Measurements from ENCODE around the gene ULBP3.
"Not testable (repeated sequence)": the region's sequence is repeated elsewhere in the genome, so short reads cannot be mapped to it uniquely, and the experiment has no call there.

Gene ULBP3

DNA sequence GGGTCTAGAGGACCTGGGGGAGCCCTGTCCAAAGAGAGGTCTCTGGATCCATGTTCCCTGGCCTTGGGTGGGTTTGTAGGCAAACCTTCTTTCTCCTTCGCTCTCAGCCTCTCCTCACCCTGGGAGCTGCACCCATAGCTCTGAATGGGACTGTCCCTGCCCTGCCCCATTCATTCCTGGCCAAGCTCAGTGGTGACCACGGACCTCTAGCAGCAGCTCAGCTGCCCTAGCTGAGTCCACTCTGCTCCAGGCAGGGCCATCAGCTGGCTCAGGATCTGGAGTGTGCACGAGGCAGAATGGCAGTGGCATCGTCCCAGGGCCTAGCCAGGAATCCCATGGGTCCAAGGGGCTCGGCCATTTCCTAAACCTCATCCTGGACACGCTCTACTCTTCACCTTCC, 5.3 kb downstream of the ULBP3 start:
- Histone ChIP-seq H3K27me3 (replicated peaks; ENCODE audit: control insufficient read depth, insufficient read depth, low read length, poor library complexity, severe bottlenecking) (no peaks in the 10 kb centered on the region), H3K36me3 (ENCODE audit: control insufficient read depth, insufficient read depth, low read length) (no peaks in the 10 kb centered on the region), H3K4me3 (ENCODE audit: insufficient read depth, low read depth, low read length, poor library complexity, severe bottlenecking) (no peak overlapping the region), H3K27ac (ENCODE audit: insufficient read depth, low read length, poor library complexity, severe bottlenecking) (no peak overlapping the region), H3K4me1 (ENCODE audit: control insufficient read depth, insufficient read depth, low read length, poor library complexity, severe bottlenecking) (no peaks in the 10 kb centered on the region), H3K9me3 (ENCODE audit: control insufficient read depth, low read length) (no peaks in the 10 kb centered on the region)
- DNase-seq = no peak

GRCh38 chr6:150059973-150060372, 8.9 kb downstream of the ULBP3 start:
- not testable (repeated sequence) for H3K4me1 ChIP-seq (ENCODE audit: control insufficient read depth, insufficient read depth, low read length, poor library complexity, severe bottlenecking); H3K4me3 ChIP-seq (ENCODE audit: insufficient read depth, low read depth, low read length, poor library complexity, severe bottlenecking); DNase-seq; H3K27ac ChIP-seq (ENCODE audit: insufficient read depth, low read length, poor library complexity, severe bottlenecking); H3K27me3 ChIP-seq (replicated peaks; ENCODE audit: control insufficient read depth, insufficient read depth, low read length, poor library complexity, severe bottlenecking); H3K9me3 ChIP-seq (ENCODE audit: control insufficient read depth, low read length); H3K36me3 ChIP-seq (ENCODE audit: control insufficient read depth, insufficient read depth, low read length)

- no peak for DNase-seq
- no peak overlapping the region for H3K27ac ChIP-seq (ENCODE audit: insufficient read depth, low read length, poor library complexity, severe bottlenecking)
- H3K27me3 ChIP-seq (replicated peaks; ENCODE audit: control insufficient read depth, insufficient read depth, low read length, poor library complexity, severe bottlenecking) = no peaks in the 10 kb centered on the region
- no peaks in the 10 kb centered on the region for H3K36me3 ChIP-seq (ENCODE audit: control insufficient read depth, insufficient read depth, low read length)
- H3K9me3 ChIP-seq (ENCODE audit: control insufficient read depth, low read length) = no peaks in the 10 kb centered on the region
- H3K4me1 ChIP-seq (ENCODE audit: control insufficient read depth, insufficient read depth, low read length, poor library complexity, severe bottlenecking) = no peaks in the 10 kb centered on the region
- no peak overlapping the region for H3K4me3 ChIP-seq (ENCODE audit: insufficient read depth, low read depth, low read length, poor library complexity, severe bottlenecking)
Observed at GRCh38 chr6:150058986-150059385, 9.9 kb downstream of the ULBP3 start.

- no peaks in the 10 kb centered on the region for H3K36me3 ChIP-seq (ENCODE audit: control insufficient read depth, insufficient read depth, low read length)
- no peak for DNase-seq
- no peaks in the 10 kb centered on the region for H3K9me3 ChIP-seq (ENCODE audit: control insufficient read depth, low read length)
- no peaks in the 10 kb centered on the region for H3K4me1 ChIP-seq (ENCODE audit: control insufficient read depth, insufficient read depth, low read length, poor library complexity, severe bottlenecking)
- no peak overlapping the region for H3K4me3 ChIP-seq (ENCODE audit: insufficient read depth, low read depth, low read length, poor library complexity, severe bottlenecking)
- no peak overlapping the region for H3K27ac ChIP-seq (ENCODE audit: insufficient read depth, low read length, poor library complexity, severe bottlenecking)
- H3K27me3 ChIP-seq (replicated peaks; ENCODE audit: control insufficient read depth, insufficient read depth, low read length, poor library complexity, severe bottlenecking) = no peaks in the 10 kb centered on the region
Observed at GRCh38 chr6:150058231-150058792, 10.6 kb downstream of the ULBP3 start.

GRCh38 chr6:150057501-150057951, 11.4 kb downstream of the ULBP3 start:
- no peaks in the 10 kb centered on the region for H3K4me1 ChIP-seq (ENCODE audit: control insufficient read depth, insufficient read depth, low read length, poor library complexity, severe bottlenecking)
- no peak for DNase-seq
- H3K36me3 ChIP-seq (ENCODE audit: control insufficient read depth, insufficient read depth, low read length) = no peaks in the 10 kb centered on the region
- no peaks in the 10 kb centered on the region for H3K9me3 ChIP-seq (ENCODE audit: control insufficient read depth, low read length)
- no peak overlapping the region for H3K27ac ChIP-seq (ENCODE audit: insufficient read depth, low read length, poor library complexity, severe bottlenecking)
- peaks cover under 1% of the 10 kb centered on the region for H3K27me3 ChIP-seq (replicated peaks; ENCODE audit: control insufficient read depth, insufficient read depth, low read length, poor library complexity, severe bottlenecking)
- no peak overlapping the region for H3K4me3 ChIP-seq (ENCODE audit: insufficient read depth, low read depth, low read length, poor library complexity, severe bottlenecking)

DNA sequence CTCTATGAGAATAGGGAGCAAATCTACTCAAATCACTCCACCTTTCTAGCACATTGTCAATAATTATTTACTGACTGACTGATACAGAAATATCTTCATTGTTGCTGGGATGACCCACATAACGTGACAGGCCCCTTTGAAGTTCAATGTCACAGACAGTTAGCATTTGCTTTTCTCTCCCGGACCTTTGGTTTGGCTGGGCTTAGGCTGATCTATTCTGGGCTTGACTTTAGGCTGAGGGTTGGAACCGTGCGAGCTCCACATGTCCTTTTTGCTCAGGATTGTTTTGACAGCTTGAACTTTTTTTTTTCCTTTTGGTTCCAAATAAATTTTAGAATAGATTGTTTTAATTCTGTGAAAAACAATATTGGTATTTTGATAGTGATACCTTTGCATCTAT, 12.0 kb downstream of the ULBP3 start:
- DNase-seq = no peak
- Histone ChIP-seq H3K4me1 (ENCODE audit: control insufficient read depth, insufficient read depth, low read length, poor library complexity, severe bottlenecking) (no peaks in the 10 kb centered on the region), H3K27ac (ENCODE audit: insufficient read depth, low read length, poor library complexity, severe bottlenecking) (no peak overlapping the region), H3K9me3 (ENCODE audit: control insufficient read depth, low read length) (no peaks in the 10 kb centered on the region), H3K36me3 (ENCODE audit: control insufficient read depth, insufficient read depth, low read length) (no peaks in the 10 kb centered on the region), H3K27me3 (replicated peaks; ENCODE audit: control insufficient read depth, insufficient read depth, low read length, poor library complexity, severe bottlenecking) (peaks cover 4% of the 10 kb centered on the region), H3K4me3 (ENCODE audit: insufficient read depth, low read depth, low read length, poor library complexity, severe bottlenecking) (no peak overlapping the region)

DNA sequence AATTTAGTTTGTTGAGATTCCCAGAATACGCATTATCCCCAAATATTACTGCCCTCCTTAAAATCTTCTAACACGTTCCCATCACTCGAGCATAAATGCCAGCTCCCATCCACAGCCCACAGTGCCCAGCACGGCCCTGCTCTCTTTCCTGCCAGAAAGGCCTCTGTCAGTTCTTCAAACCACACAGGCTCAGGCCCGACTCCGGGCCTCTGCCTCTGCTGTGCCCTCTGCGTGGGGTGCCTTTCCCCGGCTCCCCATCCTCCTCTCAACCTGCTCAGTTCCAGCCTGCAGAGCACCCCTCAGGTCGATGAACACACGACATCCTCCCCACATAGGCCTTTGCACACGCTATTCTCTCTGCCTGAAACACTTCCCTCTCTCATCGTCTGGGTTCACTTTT, 12.8 kb downstream of the ULBP3 start:
- no peaks in the 10 kb centered on the region for H3K36me3 ChIP-seq (ENCODE audit: control insufficient read depth, insufficient read depth, low read length)
- H3K27me3 ChIP-seq (replicated peaks; ENCODE audit: control insufficient read depth, insufficient read depth, low read length, poor library complexity, severe bottlenecking) = peaks cover 4% of the 10 kb centered on the region
- DNase-seq = no peak

GRCh38 chr6:150055131-150055530, 13.8 kb downstream of the ULBP3 start:
- H3K27me3 ChIP-seq (replicated peaks; ENCODE audit: control insufficient read depth, insufficient read depth, low read length, poor library complexity, severe bottlenecking) = peaks cover 4% of the 10 kb centered on the region
- H3K36me3 ChIP-seq (ENCODE audit: control insufficient read depth, insufficient read depth, low read length) = no peaks in the 10 kb centered on the region
- DNase-seq = no peak
- H3K27ac ChIP-seq (ENCODE audit: insufficient read depth, low read length, poor library complexity, severe bottlenecking) = no peak overlapping the region
- no peaks in the 10 kb centered on the region for H3K4me1 ChIP-seq (ENCODE audit: control insufficient read depth, insufficient read depth, low read length, poor library complexity, severe bottlenecking)
- no peaks in the 10 kb centered on the region for H3K9me3 ChIP-seq (ENCODE audit: control insufficient read depth, low read length)
- H3K4me3 ChIP-seq (ENCODE audit: insufficient read depth, low read depth, low read length, poor library complexity, severe bottlenecking) = no peak overlapping the region

More for the DNA sequence above, 12.8 kb downstream of the ULBP3 start:
- Histone ChIP-seq H3K27ac (ENCODE audit: insufficient read depth, low read length, poor library complexity, severe bottlenecking) (no peak overlapping the region), H3K4me3 (ENCODE audit: insufficient read depth, low read depth, low read length, poor library complexity, severe bottlenecking) (no peak overlapping the region), H3K9me3 (ENCODE audit: control insufficient read depth, low read length) (no peaks in the 10 kb centered on the region), H3K4me1 (ENCODE audit: control insufficient read depth, insufficient read depth, low read length, poor library complexity, severe bottlenecking) (no peaks in the 10 kb centered on the region)

DNA sequence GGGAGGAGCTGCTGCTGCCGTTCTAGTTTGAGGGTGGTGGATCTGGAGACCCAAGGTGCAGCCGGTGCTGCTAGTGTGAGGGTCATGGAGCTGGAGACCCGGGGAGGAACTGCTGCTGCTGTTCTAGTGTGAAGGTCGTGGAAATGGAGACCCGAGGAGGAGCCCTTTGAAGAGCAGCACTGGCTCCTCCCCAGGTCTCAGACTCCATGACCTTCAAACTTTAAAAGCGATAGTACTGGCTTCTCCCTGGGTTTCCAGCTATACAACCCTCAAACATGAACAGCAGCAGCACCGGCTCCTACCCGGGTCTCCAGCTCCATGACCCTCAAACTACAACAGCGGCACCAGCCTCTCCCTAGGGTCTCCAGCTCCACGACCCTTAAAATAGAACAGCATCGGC, 15.5 kb downstream of the ULBP3 start:
- Histone ChIP-seq H3K9me3 (ENCODE audit: control insufficient read depth, low read length) (no peaks in the 10 kb centered on the region), H3K27me3 (replicated peaks; ENCODE audit: control insufficient read depth, insufficient read depth, low read length, poor library complexity, severe bottlenecking) (peaks cover 4% of the 10 kb centered on the region), H3K27ac (ENCODE audit: insufficient read depth, low read length, poor library complexity, severe bottlenecking) (no peak overlapping the region), H3K4me3 (ENCODE audit: insufficient read depth, low read depth, low read length, poor library complexity, severe bottlenecking) (no peak overlapping the region), H3K36me3 (ENCODE audit: control insufficient read depth, insufficient read depth, low read length) (no peaks in the 10 kb centered on the region), H3K4me1 (ENCODE audit: control insufficient read depth, insufficient read depth, low read length, poor library complexity, severe bottlenecking) (no peaks in the 10 kb centered on the region)
- no peak for DNase-seq

GRCh38 chr6:150050846-150051245, 18.1 kb downstream of the ULBP3 start:
- H3K27ac ChIP-seq (ENCODE audit: insufficient read depth, low read length, poor library complexity, severe bottlenecking) = no peak overlapping the region
- no peaks in the 10 kb centered on the region for H3K9me3 ChIP-seq (ENCODE audit: control insufficient read depth, low read length)
- no peak for DNase-seq
- H3K4me1 ChIP-seq (ENCODE audit: control insufficient read depth, insufficient read depth, low read length, poor library complexity, severe bottlenecking) = no peaks in the 10 kb centered on the region
- no peaks in the 10 kb centered on the region for H3K36me3 ChIP-seq (ENCODE audit: control insufficient read depth, insufficient read depth, low read length)
- H3K4me3 ChIP-seq (ENCODE audit: insufficient read depth, low read depth, low read length, poor library complexity, severe bottlenecking) = no peak overlapping the region
- peaks cover 4% of the 10 kb centered on the region for H3K27me3 ChIP-seq (replicated peaks; ENCODE audit: control insufficient read depth, insufficient read depth, low read length, poor library complexity, severe bottlenecking)

Measured in effector memory CD4-positive, alpha-beta T cell (primary cell).